H9 (cell line): ENCODE results near the gene CASP6. TPM values are rescaled to one million over a fixed set of nuclear protein-coding genes. Genes with fewer than 3 reads are reported as not detected.

Experiments used
- DNase-seq: peaks from one replicate; pipeline ENCODE4 v3.0.0-alpha.2; 2017
- H2AFZ ChIP-seq: one replicate; pipeline ENCODE4 v1.6.1; 2013; ENCODE audit warnings: mild to moderate bottlenecking, low read length, control low read depth, moderate library complexity
- H2AK5ac ChIP-seq: 2 replicates; pipeline ENCODE4 v1.6.1; 2013; ENCODE audit warnings: low read length, control low read depth, mixed read lengths; ENCODE audit not compliant: insufficient read length
- H2BK120ac ChIP-seq: one replicate; pipeline ENCODE4 v1.6.1; 2013; ENCODE audit warnings: low read depth, mild to moderate bottlenecking, low read length, control low read depth, inconsistent platforms; ENCODE audit not compliant: poor library complexity, severe bottlenecking
- H2BK12ac ChIP-seq: 2 replicates; pipeline ENCODE4 v1.6.1; 2013; ENCODE audit warnings: low read length, control low read depth, mixed read lengths, low read depth; ENCODE audit not compliant: insufficient read length
- H2BK15ac ChIP-seq: 2 replicates; pipeline ENCODE4 v1.6.1; 2013; ENCODE audit warnings: low read depth, low read length, control low read depth
- H2BK20ac ChIP-seq: one replicate; pipeline ENCODE4 v1.6.1; 2013; ENCODE audit warnings: low read depth, mild to moderate bottlenecking, low read length, control low read depth, inconsistent platforms; ENCODE audit not compliant: poor library complexity, severe bottlenecking
- H2BK5ac ChIP-seq: 2 replicates; pipeline ENCODE4 v1.6.1; 2013; ENCODE audit warnings: low read length, control low read depth, mixed read lengths; ENCODE audit not compliant: insufficient read length
- H3K14ac ChIP-seq: 2 replicates; pipeline ENCODE4 v1.6.1; 2013; ENCODE audit warnings: low read length, control low read depth; ENCODE audit not compliant: insufficient read depth
- H3K18ac ChIP-seq: 2 replicates; pipeline ENCODE4 v1.6.1; 2013; ENCODE audit warnings: low read depth, mild to moderate bottlenecking, mixed read lengths, low read length, control low read depth; ENCODE audit not compliant: insufficient read length
- H3K23ac ChIP-seq: 2 replicates; pipeline ENCODE4 v1.6.1; 2013; ENCODE audit warnings: low read length, control low read depth, mixed read lengths, low read depth; ENCODE audit not compliant: insufficient read length
- H3K23me2 ChIP-seq: 2 replicates; pipeline ENCODE4 v1.6.1; 2013; ENCODE audit warnings: low read depth, mild to moderate bottlenecking, mixed read lengths, low read length, control low read depth; ENCODE audit not compliant: insufficient read length, poor library complexity, severe bottlenecking
- H3K27ac ChIP-seq: 2 replicates; pipeline ENCODE4 v1.5.1; 2013; ENCODE audit warnings: low read length, control low read depth, mixed read lengths, low read depth; ENCODE audit not compliant: insufficient read length
- H3K27me3 ChIP-seq: 2 replicates; pipeline ENCODE4 v1.6.1; 2013; ENCODE audit warnings: low read length, control low read depth, inconsistent platforms; ENCODE audit not compliant: insufficient read depth
- H3K4ac ChIP-seq: 2 replicates; pipeline ENCODE4 v1.6.1; 2013; ENCODE audit warnings: low read depth, mild to moderate bottlenecking, control low read depth, inconsistent platforms, low read length, moderate library complexity
- H3K4me1 ChIP-seq: 2 replicates; pipeline ENCODE4 v1.6.1; 2013; ENCODE audit warnings: low read length, control low read depth, inconsistent platforms; ENCODE audit not compliant: insufficient read depth
- H3K4me2 ChIP-seq: 2 replicates; pipeline ENCODE4 v1.6.1; 2013; ENCODE audit warnings: low read length, control low read depth, mixed read lengths; ENCODE audit not compliant: insufficient read length, insufficient read depth
- H3K56ac ChIP-seq: 2 replicates; pipeline ENCODE4 v1.6.1; 2013; ENCODE audit warnings: low read depth, mild to moderate bottlenecking, mixed read lengths, low read length, control low read depth; ENCODE audit not compliant: insufficient read length
- H3K79me1 ChIP-seq: 2 replicates; pipeline ENCODE4 v1.6.1; 2013; ENCODE audit warnings: low read depth, mild to moderate bottlenecking, moderate library complexity, low read length, control low read depth, inconsistent platforms; ENCODE audit not compliant: insufficient read depth, poor library complexity, severe bottlenecking
- H3K79me2 ChIP-seq: 2 replicates; pipeline ENCODE4 v1.6.1; 2013; ENCODE audit warnings: low read length, control low read depth, inconsistent platforms; ENCODE audit not compliant: insufficient read depth
- H3K9ac ChIP-seq: 2 replicates; pipeline ENCODE4 v1.6.1; 2013; ENCODE audit warnings: low read length, control low read depth, mixed read lengths; ENCODE audit not compliant: insufficient read length; ENCODE audit errors: extremely low read depth
- H3K9me3 ChIP-seq: one replicate; pipeline ENCODE4 v1.6.1; 2013; ENCODE audit warnings: low read depth, low read length, inconsistent platforms; ENCODE audit not compliant: control insufficient read depth
- H3T11ph ChIP-seq: one replicate; pipeline ENCODE4 v1.6.1; 2013; ENCODE audit warnings: mild to moderate bottlenecking, low read length, control low read depth, inconsistent platforms
- H4K20me1 ChIP-seq: one replicate; pipeline ENCODE4 v1.6.1; 2013; ENCODE audit not compliant: control insufficient read depth, insufficient read length, insufficient read depth
- H4K5ac ChIP-seq: 2 replicates; pipeline ENCODE4 v1.6.1; 2013; ENCODE audit warnings: low read depth, mild to moderate bottlenecking, mixed read lengths, low read length, control low read depth; ENCODE audit not compliant: insufficient read length
- H4K8ac ChIP-seq: replicated peaks from 2 replicates; pipeline ENCODE4 v1.6.1; 2013; ENCODE audit warnings: low read length, control low read depth, mixed read lengths, low read depth; ENCODE audit not compliant: insufficient read length
- H4K91ac ChIP-seq: 2 replicates; pipeline ENCODE4 v1.6.1; 2013; ENCODE audit warnings: low read depth, mild to moderate bottlenecking, moderate library complexity, mixed read lengths, low read length, control low read depth; ENCODE audit not compliant: insufficient read length
- H3K27ac Mint-ChIP-seq, 3 experiments: 2 replicates in 2 of 3; 3 replicates in 1 of 3; pipeline ENCODE4 v1.8.0; 2020 to 2021; ENCODE audit warnings: mixed read lengths in 3 of 3, mild to moderate bottlenecking in 1 of 3, moderate library complexity in 1 of 3
- H3K27me3 Mint-ChIP-seq: 2 replicates; pipeline ENCODE4 v1.8.0; 2021; ENCODE audit warnings: low read depth, mild to moderate bottlenecking, moderate library complexity, mixed read lengths
- H3K36me3 Mint-ChIP-seq, 3 experiments: 2 replicates in 2 of 3; 3 replicates in 1 of 3; pipeline ENCODE4 v1.8.0; 2020 to 2021; ENCODE audit warnings: low read depth in 3 of 3, mixed read lengths in 3 of 3; ENCODE audit not compliant: insufficient read depth in 1 of 3
- H3K4me1 Mint-ChIP-seq, 2 experiments: 2 replicates each; pipeline ENCODE4 v1.8.0; 2020; ENCODE audit warnings: mixed read lengths in 2 of 2
- H3K4me3 Mint-ChIP-seq, 2 experiments: 2 replicates in 1 of 2; 3 replicates in 1 of 2; pipeline ENCODE4 v1.8.0; 2020 to 2021; ENCODE audit warnings: mild to moderate bottlenecking in 2 of 2, mixed read lengths in 2 of 2, moderate library complexity in 1 of 2
- H3K9me3 Mint-ChIP-seq, 2 experiments: 2 replicates in 1 of 2; 3 replicates in 1 of 2; pipeline ENCODE4 v1.8.0; 2020; ENCODE audit warnings: mild to moderate bottlenecking in 2 of 2, mixed read lengths in 2 of 2, moderate library complexity in 1 of 2
- WGBS: extraction: QIAGEN DNeasy Blood & Tissue Kit; methylation state at CpG from one replicate; pipeline ENCODE4 v1.1.7; 2013; ENCODE audit warnings: missing lambda C conversion rate, low lambda C conversion rate, mixed read lengths; ENCODE audit not compliant: insufficient read length; ENCODE audit errors: extremely low coverage; 5-methylcytosine and 5-hydroxymethylcytosine counted together
- total RNA-seq: library from RNA; stranded (reverse); gene quantifications from 2 replicates; pipeline ENCODE4 v1.2.1, GENCODE V29; 2021
- TF ChIP-seq, protein P1 (sequence below): fragments of 200-600 bp; sonication (generic); conservative IDR thresholded peaks from 3 replicates; pipeline ENCODE4 v1.8.0; 2021; ENCODE audit warnings: antibody characterized with exemption, mild to moderate bottlenecking

CASP6 gene
- total RNA-seq, 1 experiment from 2014 or later = 25.2 TPM

DNA sequence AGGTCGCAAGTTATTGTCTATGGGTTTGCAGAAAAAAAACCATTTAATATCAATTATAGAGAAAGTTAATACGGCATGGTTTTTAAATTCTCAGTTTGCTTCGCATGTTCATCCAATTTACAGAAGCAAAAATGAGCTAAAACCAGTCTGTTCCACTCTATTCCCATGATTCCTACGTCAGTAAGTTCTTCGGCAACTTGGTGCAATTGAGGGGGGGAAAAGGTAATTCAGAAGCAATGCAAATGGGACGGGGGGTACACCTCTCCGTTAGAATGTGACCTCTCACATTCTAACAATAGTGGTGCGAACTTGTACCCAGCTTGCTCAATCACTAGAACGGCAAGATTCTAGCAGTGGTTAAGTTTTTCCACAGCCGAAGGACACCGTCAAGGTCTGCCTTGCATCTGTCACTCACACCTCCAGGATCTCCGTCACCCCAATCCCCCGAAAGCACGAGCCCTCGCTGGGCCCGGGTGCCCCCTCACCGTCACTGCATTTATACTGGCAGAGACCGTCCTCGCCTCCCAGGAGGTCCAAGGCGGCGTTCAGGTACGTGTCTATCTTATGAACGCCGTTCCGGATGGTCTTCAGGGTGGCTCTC lies 26.0 kb upstream of the CASP6 start:
- Mint-ChIP-seq H3K27ac (peak overlapping the region; percentile 52 to 95 (median 94); a peak in 6 of 7 replicates), H3K36me3 (peaks cover 4 to 14% (median 7%) of the 10 kb centered on the region in 3 experiments; a peak in 6 of 7 replicates), H3K27me3 (no peaks in the 10 kb centered on the region), H3K4me1 (peaks cover 12 to 14% of the 10 kb centered on the region in 2 experiments), H3K9me3 (no peaks in the 10 kb centered on the region), H3K4me3 (peak overlapping the region; percentile 94 to 95)
- Histone ChIP-seq H3K4me1 (no peaks in the 10 kb centered on the region), H3K4me2 (peak overlapping the region; percentile 100), H3K79me1 (no peaks in the 10 kb centered on the region), H3T11ph (no peak overlapping the region), H3K14ac (peak overlapping the region; percentile 21), H3K27me3 (no peaks in the 10 kb centered on the region), H3K4ac (no peak overlapping the region), H3K79me2 (peaks cover 11% of the 10 kb centered on the region; the same call in 1 of the 2 replicates), H3K27ac (peak overlapping the region; percentile 25), H3K9me3 (no peaks in the 10 kb centered on the region), H3K56ac (no peak overlapping the region), H2AK5ac (no peak overlapping the region), H2BK15ac (no peak overlapping the region), H2AFZ (peak overlapping the region; percentile 33), H4K20me1 (no peaks in the 10 kb centered on the region), H4K91ac (no peak overlapping the region), H3K18ac (peak overlapping the region; percentile 0), H3K9ac (peak overlapping the region; percentile 96), H4K5ac (no peak overlapping the region), H2BK20ac (no peak overlapping the region), H2BK120ac (no peak overlapping the region), H3K23ac (peak overlapping the region; percentile 71), H3K23me2 (peaks cover 4% of the 10 kb centered on the region), H4K8ac (no peak overlapping the region), H2BK5ac (no peak overlapping the region), H2BK12ac (no peak overlapping the region)
- DNase-seq = no peak
- no CpG with 5 or more reads among the region's 25 CpGs for WGBS
- TF ChIP-seq, protein P1, sequence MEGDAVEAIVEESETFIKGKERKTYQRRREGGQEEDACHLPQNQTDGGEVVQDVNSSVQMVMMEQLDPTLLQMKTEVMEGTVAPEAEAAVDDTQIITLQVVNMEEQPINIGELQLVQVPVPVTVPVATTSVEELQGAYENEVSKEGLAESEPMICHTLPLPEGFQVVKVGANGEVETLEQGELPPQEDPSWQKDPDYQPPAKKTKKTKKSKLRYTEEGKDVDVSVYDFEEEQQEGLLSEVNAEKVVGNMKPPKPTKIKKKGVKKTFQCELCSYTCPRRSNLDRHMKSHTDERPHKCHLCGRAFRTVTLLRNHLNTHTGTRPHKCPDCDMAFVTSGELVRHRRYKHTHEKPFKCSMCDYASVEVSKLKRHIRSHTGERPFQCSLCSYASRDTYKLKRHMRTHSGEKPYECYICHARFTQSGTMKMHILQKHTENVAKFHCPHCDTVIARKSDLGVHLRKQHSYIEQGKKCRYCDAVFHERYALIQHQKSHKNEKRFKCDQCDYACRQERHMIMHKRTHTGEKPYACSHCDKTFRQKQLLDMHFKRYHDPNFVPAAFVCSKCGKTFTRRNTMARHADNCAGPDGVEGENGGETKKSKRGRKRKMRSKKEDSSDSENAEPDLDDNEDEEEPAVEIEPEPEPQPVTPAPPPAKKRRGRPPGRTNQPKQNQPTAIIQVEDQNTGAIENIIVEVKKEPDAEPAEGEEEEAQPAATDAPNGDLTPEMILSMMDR = no peak
